Measurements from ENCODE around the gene FAM25G.

The FAM25G gene

DNA sequence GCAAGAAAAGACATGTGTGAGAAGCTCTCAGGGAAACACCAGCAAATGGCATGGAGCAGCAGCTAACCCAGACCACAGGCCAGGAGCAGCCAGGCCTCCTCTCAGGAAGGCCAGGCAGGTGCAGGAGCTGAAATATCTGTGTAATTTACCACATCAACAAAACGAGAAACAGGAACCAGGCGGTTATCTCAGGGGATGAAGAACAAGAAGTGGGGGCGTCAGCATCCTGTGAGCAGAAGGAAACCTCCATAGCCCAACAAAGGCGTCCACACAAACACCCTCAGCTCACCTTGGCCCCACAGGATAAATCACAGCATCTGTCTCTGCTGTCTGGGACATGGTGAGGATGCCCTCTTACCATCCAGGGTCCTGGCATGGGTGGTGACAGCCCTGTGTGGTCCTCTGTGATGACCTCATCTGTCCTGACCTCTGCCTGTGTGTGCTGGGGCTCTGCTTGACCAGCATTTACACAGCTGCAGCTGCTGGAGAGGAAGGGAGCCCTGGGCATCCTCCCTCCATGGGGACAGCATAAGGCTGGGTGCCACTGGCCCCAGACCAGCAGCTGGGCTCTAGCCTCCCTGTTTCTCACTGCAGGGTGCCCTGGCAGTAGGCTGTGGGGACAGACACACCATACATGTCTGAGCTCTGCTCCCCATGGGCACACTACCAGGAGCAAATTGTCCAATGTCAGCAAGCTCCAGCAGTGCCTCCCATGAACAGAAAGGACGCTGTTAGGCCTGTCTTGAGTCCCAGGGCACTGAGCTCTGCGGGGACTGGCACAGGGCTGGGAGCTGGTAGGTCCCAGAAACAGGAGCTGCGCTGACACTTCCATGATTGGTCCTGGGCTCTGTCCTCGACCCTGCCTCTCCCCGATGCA, 42.2 kb downstream of the FAM25G start:
- no peak for DNase-seq (ENCODE audit: low read depth in 1 of 2, low spot score in 1 of 2)

DNA sequence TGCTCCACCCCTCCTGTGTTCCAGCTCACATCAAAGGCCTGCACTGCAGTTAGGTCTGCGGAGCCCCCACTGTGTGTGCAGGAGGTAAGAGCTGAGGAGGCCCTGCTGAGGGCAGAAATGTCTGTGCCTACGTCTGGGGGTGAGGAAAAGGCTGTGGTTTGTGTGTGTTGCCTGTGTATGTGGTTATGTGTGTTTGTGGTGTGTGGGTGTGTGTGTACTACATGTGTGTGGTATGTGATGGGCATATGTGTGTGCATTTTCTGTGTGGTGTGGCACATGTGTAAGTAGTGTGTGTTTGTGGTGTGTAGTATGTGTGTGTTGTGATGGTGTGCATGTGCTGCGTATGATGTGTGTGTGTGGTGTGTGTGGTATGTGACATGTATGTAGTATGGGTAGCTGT, 43.8 kb downstream of the FAM25G start:
- no peak for DNase-seq (ENCODE audit: low read depth in 1 of 2, low spot score in 1 of 2)

DNA sequence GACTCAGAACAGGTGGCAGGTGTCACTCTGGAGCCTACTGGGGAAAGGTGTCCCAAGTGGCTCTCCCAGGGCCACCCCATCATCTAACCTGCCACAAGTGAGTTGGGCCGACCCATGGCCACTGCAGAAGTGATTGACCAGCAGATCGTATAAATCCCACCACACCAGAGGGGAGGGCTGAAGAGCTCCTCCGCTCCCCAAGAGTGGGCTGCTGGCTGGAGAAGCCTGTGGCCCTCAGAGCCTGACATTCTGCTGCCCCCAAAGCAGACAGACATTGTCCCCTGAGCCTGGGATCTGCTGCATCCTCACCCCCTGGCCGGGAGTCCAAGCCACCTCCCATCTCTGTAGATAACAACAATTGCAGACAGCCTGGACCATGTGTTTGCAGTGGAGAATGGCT, 44.3 kb downstream of the FAM25G start:
- DNase-seq (ENCODE audit: low read depth in 1 of 2, low spot score in 1 of 2): no peak

DNA sequence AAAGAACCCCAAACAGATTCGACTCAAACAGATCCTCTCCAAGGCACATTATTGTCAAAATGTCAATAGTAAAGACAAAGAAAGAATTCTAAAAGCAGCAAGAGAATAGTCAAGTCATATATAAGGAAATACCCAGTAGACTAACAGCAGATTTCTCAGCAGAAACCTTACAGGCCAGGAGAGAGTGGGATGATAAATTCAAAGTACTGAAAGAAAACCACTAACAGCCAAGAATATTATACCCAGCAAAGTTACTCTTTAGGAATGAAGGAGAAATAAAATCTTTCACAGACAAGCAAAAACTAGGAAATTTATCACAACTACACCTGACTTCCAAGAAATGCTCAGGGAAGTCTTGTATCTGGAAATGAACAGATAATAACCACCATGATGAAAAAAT, 45.8 kb downstream of the FAM25G start:
- DNase-seq (ENCODE audit: low read depth in 1 of 2, low spot score in 1 of 2): no peak

DNA sequence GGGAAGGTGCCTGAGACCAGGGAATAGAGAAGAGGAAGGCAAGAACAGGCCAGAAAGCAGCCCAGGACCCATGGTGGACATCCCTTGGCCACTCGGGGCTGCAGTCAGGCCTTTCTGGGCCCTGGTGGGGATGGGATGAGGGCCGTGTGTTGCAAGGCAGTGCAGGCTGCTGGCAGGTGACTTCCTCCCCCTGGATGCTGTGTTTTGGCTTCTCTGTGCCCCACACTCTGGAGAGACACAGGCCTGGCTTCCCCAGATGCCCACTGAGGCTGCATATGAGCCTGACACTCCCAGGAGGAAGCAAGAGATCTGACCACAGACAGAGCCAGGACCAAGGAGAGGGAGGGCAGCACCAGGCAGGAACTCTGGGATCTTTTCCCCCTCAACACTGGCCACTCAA, 47.5 kb downstream of the FAM25G start:
- DNase-seq (ENCODE audit: low read depth in 1 of 2, low spot score in 1 of 2): no peak

DNA sequence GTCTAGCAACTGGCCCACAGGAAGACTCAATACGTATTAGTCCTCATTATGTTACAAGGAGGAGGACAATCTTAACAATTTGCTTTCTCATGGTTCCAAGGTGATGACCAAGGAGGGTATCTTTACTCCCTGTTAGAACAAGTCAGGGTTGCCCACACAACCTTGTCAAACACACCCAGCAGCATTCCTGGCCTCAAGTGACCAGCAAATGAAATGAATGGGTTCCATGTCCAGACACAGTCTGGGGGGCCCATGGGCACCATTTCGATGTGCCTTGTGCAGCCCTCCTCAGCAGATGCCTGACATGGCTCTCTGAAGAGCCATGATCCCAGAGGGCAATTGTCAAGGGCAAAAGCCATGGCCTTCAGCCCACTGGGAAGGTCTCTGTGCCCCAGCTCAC, 48.4 kb downstream of the FAM25G start:
- no peak for DNase-seq (ENCODE audit: low read depth in 1 of 2, low spot score in 1 of 2)

DNA sequence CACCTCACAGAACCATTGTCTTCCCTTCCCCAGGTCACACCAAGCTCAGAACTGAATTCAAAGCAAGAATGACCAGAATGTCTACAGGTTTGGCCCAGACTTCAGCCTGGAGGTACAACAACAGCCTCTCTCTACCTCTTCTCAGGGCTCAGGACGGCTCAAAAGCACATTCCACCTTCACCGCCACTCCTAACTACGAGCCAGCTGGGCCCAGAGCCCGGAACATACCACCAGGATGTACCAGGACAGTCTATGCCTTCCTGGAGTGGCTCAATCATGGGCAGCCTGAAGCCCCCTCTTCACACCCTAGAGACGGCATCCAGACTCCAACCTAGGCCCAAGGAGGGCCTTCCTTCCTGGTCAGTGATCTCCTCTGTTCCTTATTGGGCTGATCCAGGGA, 49.1 kb downstream of the FAM25G start:
- no peak for DNase-seq (ENCODE audit: low read depth in 1 of 2, low spot score in 1 of 2)

DNA sequence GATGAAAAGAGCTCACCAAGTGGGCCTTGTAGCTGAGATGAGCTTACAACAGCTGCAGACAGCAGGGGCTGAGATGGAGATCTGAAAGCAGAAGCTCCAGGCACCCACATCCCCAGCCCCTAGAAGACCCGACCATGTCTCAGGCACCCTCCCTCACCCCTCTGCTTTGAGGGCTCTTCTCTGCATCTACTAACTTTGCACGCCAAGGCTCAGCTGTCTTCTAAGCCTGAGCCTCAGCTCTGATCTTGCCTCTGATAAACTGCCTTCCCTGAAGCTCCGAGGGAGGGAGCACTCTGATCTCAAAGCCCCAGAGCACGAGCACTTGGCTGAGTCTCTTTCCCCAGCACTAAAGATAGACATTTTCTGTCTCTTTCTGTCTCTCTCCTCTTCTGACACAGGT, 49.6 kb downstream of the FAM25G start:
- no peak for DNase-seq (ENCODE audit: low read depth in 1 of 2, low spot score in 1 of 2)

DNA sequence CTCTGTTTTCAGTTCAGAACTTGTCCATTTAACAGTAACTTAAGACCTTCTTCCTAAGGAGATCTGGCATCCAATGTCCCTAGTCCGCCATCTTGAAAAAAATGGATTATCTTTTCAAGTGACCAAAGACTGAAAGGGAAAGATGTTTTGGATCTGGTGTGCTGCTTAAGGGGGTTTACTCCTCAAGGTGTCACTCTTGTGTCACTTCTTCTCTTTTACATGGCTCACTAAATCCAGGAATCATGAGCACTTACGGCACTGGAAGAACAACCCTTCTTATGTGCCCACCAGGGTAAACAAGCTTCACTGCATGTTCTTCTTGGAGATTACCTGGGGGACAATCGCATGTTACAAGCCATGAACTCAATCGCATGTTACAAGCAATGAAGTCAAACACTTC, 51.3 kb downstream of the FAM25G start:
- no peak for DNase-seq (ENCODE audit: low read depth in 1 of 2, low spot score in 1 of 2)

DNA sequence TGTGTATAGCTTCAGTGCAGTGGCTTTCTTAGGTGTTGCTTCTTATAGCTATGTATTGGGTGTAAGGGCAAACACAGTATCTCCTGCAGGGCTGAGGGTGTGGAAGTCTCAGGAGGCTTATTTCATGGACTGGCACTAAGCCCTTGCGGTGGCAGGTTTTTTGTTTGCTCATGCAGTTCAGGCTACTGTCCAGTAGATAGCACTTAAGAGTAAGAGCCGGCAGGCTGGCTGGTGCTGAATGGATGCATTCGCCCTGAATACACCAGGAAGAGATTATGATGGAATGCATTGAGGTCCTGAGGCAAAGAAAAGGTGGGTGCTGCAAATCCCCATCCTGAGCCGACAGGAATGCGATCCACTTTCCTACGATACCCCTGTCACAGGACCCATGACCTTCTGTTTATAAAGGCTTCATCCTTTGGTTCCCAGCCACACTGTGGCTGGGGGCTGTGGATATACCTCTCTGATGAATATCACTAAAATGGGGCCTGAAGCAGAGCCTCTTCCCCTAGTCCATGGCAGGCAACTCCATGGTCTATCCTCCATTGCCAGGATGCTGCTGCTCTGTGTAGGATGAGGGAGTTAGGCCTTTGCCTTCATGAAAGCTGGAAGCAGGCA, 52.5 kb downstream of the FAM25G start:
- no peak for DNase-seq (ENCODE audit: low read depth in 1 of 2, low spot score in 1 of 2)

All from activated CD4-positive, alpha-beta T cell treated with anti-CD3 and anti-CD28 coated beads, Interleukin-2, amount 50 U/mL, for 24 hours (primary cell).